HG03460 (cell line): ENCODE measurements around the gene NR0B2.
"Not testable (repeated sequence)": the region's sequence is repeated elsewhere in the genome, so short reads cannot be mapped to it uniquely, and the experiment has no call there.

Experiments used
- ATAC-seq: cut with Tn5 transposase; IDR thresholded peaks from one replicate; pipeline ENCODE4 v1.9.1; 2021; ENCODE audit not compliant: unreplicated experiment

NR0B2 gene

GRCh38 chr1:26894263-26894662, 19.5 kb downstream of the NR0B2 start:
- no peak for ATAC-seq

GRCh38 chr1:26890467-26890796, 23.3 kb downstream of the NR0B2 start:
- ATAC-seq, result peak; percentile 18

DNA sequence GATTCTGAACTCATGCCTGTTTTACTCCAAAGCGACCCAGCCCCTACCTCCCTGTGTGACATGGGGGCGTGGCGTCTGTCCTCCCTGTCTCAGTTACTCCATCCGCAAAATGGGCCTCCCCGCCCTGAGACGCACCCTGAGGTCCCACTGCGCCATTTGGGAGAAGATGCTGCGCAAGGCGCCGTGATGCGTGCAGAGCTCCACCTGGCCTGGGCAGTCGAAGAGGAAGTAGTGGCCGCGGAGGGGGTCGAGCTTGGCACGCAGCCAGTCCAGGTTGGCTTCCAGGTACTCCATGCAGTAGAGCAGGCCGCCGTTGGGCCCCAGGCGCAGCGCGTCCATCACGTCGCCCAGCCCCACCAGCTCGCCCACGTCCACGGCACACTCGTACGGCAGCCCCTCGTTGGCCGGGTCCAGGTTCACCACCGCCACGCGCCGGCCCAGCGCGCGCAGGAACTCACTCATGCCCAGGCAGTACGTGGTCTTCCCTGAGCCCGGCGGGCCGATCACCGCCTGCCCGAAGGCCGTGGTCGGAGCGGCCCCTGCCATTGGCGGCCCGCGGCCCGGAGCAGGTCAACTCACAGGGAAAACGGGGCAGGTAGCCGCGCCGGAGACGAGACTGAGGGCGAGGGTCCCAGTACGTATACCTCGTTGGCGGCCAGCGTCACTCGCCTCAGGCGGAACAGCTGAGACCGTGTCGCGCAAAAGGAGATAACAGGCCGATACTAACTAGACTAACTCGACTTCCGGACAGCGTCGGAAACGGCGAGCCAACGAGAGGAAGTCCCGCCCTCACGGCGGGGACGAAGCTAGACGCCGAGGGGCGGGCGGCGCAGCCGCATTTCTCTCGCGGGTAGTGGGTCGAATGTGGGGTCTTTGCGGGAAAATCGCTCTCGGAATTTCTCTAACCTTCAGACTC, 24.0 kb downstream of the NR0B2 start, which contains the start of gene GPN2:
Gene GPN2 (minus strand): TSS at position 733 of the 916 bp plus-strand sequence. CDS start 187 bp downstream, at position 546.
- ATAC-seq, result peak; percentile 88

DNA sequence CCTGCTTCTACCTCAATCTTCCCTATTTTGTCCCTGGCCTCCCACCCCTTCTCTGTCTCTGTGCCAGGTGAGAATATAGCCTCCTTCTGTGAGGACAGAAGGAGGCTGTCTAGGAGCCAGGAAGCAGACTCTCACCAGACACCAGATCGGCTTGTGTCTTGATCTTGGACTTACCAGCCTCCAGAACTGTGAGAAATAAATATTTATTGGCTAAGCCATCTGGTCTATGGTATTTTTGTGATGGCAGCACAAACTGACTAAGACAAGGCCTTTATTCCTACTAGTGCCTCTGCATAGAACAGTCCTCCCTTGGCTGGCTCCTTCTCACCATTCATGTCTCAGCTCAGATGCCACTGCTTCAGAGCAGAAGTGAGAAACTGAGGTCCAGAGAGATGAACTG, 25.5 kb downstream of the NR0B2 start:
- no peak for ATAC-seq

DNA sequence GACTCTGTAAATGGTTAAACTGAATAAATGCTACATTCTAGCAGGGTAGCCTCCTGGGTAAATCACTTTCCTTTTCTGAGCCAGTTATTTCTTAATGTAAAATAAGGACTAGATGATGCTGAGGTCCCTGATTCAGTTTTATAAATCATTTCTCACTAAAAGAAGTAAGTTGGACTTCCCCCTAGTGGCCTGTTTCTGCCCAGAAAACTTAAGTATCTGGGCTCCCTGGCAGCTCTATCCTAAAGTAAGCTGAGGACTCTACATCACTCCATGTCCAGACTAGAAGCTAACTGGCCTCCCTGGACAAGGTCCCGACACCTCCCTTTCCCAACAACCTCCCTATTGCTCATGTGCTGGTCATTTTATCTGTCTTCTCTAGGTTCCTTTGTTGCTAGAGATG, 26.6 kb downstream of the NR0B2 start:
- ATAC-seq, result no peak

- no peak for ATAC-seq
Measured at GRCh38 chr1:26882696-26883463, 30.9 kb downstream of the NR0B2 start.

- not testable (repeated sequence) for ATAC-seq
Measured at GRCh38 chr1:26881611-26882010, 32.2 kb downstream of the NR0B2 start.

- ATAC-seq, result no peak
Measured at GRCh38 chr1:26879793-26880192, 34.0 kb downstream of the NR0B2 start.

GRCh38 chr1:26877326-26877725, 36.4 kb downstream of the NR0B2 start:
- ATAC-seq, result no peak

- ATAC-seq, result no peak
Measured at GRCh38 chr1:26874896-26875295, 38.9 kb downstream of the NR0B2 start.

- not testable (repeated sequence) for ATAC-seq
Measured at GRCh38 chr1:26873097-26873496, 40.7 kb downstream of the NR0B2 start.

GRCh38 chr1:26864610-26865480, 48.9 kb downstream of the NR0B2 start:
- ATAC-seq, result peak; percentile 91

GRCh38 chr1:26863685-26864077, 50.1 kb downstream of the NR0B2 start:
- no peak for ATAC-seq

DNA sequence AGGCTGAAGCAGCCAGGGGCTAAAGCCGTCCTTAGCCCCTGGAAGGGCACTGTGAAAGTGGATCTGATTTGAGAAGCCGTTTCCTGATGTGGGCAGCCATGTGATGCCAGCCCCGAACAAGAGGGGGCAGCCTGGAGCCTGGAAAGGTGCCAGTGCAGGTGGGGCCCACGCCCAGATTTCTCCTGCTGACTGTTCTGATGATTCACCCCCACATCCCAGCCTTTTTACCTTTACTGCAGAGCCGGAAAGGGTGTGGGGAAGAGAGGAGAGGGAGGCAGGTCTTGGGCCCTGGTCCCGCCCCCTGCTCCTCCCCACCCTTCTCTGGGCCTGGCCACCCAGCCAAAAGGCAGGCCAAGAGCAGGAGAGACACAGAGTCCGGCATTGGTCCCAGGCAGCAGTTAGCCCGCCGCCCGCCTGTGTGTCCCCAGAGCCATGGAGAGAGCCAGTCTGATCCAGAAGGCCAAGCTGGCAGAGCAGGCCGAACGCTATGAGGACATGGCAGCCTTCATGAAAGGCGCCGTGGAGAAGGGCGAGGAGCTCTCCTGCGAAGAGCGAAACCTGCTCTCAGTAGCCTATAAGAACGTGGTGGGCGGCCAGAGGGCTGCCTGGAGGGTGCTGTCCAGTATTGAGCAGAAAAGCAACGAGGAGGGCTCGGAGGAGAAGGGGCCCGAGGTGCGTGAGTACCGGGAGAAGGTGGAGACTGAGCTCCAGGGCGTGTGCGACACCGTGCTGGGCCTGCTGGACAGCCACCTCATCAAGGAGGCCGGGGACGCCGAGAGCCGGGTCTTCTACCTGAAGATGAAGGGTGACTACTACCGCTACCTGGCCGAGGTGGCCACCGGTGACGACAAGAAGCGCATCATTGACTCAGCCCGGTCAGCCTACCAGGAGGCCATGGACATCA, 50.7 kb downstream of the NR0B2 start, which contains the start of gene SFN:
Gene SFN (plus strand): TSS at position 369 of the 904 bp plus-strand sequence. CDS start 64 bp downstream, at position 433.
- no peak for ATAC-seq

GRCh38 chr1:26861889-26862378, 51.8 kb downstream of the NR0B2 start:
- no peak for ATAC-seq
